MM.1S (cell line): ENCODE results near the gene ATPAF1.

ENCODE experiments used
- CTCF ChIP-seq: fragments of 300-600 bp; sonication (generic); IDR thresholded peaks from 2 replicates; pipeline ENCODE4 v1.5.1; 2016; ENCODE audit warnings: antibody characterized with exemption, low read length, mixed read lengths
- EZH2 ChIP-seq: fragments of 300-600 bp; sonication (generic); optimal IDR thresholded peaks from 2 replicates; pipeline ENCODE3; 2017; ENCODE audit warnings: low read depth, mild to moderate bottlenecking, antibody characterized with exemption, low read length, mixed read lengths
- EZH2phosphoT487 ChIP-seq: fragments of 300-600 bp; sonication (generic); IDR thresholded peaks from 2 replicates; pipeline ENCODE4 v1.6.1; 2018; ENCODE audit warnings: antibody characterized with exemption, low read length

- no peak for TF ChIP-seq CTCF
- TF ChIP-seq EZH2: no peak
- no peak for TF ChIP-seq EZH2phosphoT487
Observed at GRCh38 chr1:46689897-46690296, 21.7 kb upstream of the ATPAF1 start.
